Esophagus muscularis mucosa (tissue), 4 donors: Measurements from ENCODE around the gene TSC22D3. TPM values are rescaled to one million over a fixed set of nuclear protein-coding genes. Genes with fewer than 3 reads are reported as not detected.

Experiments used
- DNase-seq: peaks from one replicate; pipeline ENCODE4 v3.0.0-alpha.2; 2017; ENCODE audit errors: extremely low spot score
- H3K27ac ChIP-seq, 4 donors: fragments of 200-600 bp; sonication (generic); replicated peaks in 1 of 4; 1 replicate in 3 of 4; 2 replicates in 1 of 4; pipeline ENCODE4 v1.5.1; 2016 to 2019; ENCODE audit warnings: mild to moderate bottlenecking in 1 of 4
- H3K27me3 ChIP-seq, 4 donors: fragments of 200-600 bp; sonication (generic); one replicate each; pipeline versions ENCODE4 v1.5.1 to v1.6.0; 2016 to 2019
- H3K36me3 ChIP-seq, 4 donors: fragments of 200-600 bp; sonication (generic); one replicate each; pipeline ENCODE4 v1.5.1; 2016 to 2019
- H3K4me1 ChIP-seq, 4 donors: fragments of 200-600 bp; sonication (generic); one replicate each; pipeline ENCODE4 v1.5.1; 2016 to 2019
- H3K4me3 ChIP-seq, 4 donors: fragments of 200-600 bp; sonication (generic); 1 replicate in 2 of 4; 2 replicates in 2 of 4; pipeline ENCODE4 v1.5.1; 2016 to 2019; ENCODE audit warnings: mild to moderate bottlenecking in 4 of 4, moderate library complexity in 1 of 4
- H3K9me3 ChIP-seq, 4 donors: fragments of 200-600 bp; sonication (generic); 1 replicate in 3 of 4; 2 replicates in 1 of 4; pipeline ENCODE4 v1.5.1; 2016 to 2019
- CTCF ChIP-seq, 3 experiments: fragments of 200-600 bp in 2 of 3; fragments of 450-650 bp in 1 of 3; sonication (generic) in 2 of 3; IDR thresholded peaks; one replicate each; pipeline ENCODE4 v1.5.1; 2017 to 2019; ENCODE audit warnings: antibody characterized with exemption in 3 of 3, mild to moderate bottlenecking in 2 of 3, moderate library complexity in 1 of 3
- EP300 ChIP-seq: sonication (generic); formaldehyde crosslinking; IDR thresholded peaks from one replicate; pipeline ENCODE4 v1.6.1; 2017; ENCODE audit warnings: antibody characterized with exemption
- POLR2A ChIP-seq: fragments of 450-650 bp; IDR thresholded peaks from one replicate; pipeline ENCODE4 v1.6.1; 2017; ENCODE audit warnings: antibody characterized with exemption, moderate library complexity, mild to moderate bottlenecking, low read depth
- POLR2AphosphoS5 ChIP-seq, 2 donors: sonication (generic); formaldehyde crosslinking; IDR thresholded peaks; one replicate each; pipeline ENCODE4 v1.6.1; 2017; ENCODE audit warnings: antibody characterized with exemption in 2 of 2
- WGBS: methylation state at CpG from one replicate; pipeline ENCODE4 v1.1.5; 2018; 5-methylcytosine and 5-hydroxymethylcytosine counted together
- intact Hi-C: fragments of 100-400 bp; cut with DNase I; formaldehyde crosslinking; loops from one replicate; pipeline ENCODE4 v1.15.1; 2023
- total RNA-seq, 4 donors: library from RNA; depleted of rRNA; stranded (reverse); fragments of >200 nt; gene quantifications; one replicate each; pipeline versions ENCODE4 v1.1.0 to v1.2.1, GENCODE V29; 2016

The TSC22D3 gene
- total RNA-seq, 4 donors from 2014 or later = 389 to 1,047 (median 786) TPM

GRCh38 chrX:107708762-107709161 is 66.8 kb downstream of the TSC22D3 start:
- DNase-seq = no peak
- WGBS = 55% methylated on average over 2 of the region's 2 CpGs
- peak; percentile 44 to 65 for TF ChIP-seq POLR2AphosphoS5 (IDR thresholded peaks at IDR 0.05)
- no peak for TF ChIP-seq CTCF (IDR thresholded peaks at IDR 0.05)

GRCh38 chrX:107707866-107708265 is 67.7 kb downstream of the TSC22D3 start:
- 80% methylated on average over 9 of the region's 9 CpGs for WGBS
- TF ChIP-seq CTCF (IDR thresholded peaks at IDR 0.05) (no peak), POLR2AphosphoS5 (IDR thresholded peaks at IDR 0.05) (no peak), POLR2A (no peak), EP300 (no peak)
- H3K27ac ChIP-seq = no peak overlapping the region
- H3K36me3 ChIP-seq = no peaks in the 10 kb centered on the region
- H3K27me3 ChIP-seq = no peaks in the 10 kb centered on the region
- no peak overlapping the region for H3K4me3 ChIP-seq
- peaks cover 12 to 34% (median 28%) of the 10 kb centered on the region in 4 donors for H3K4me1 ChIP-seq
- DNase-seq = no peak
- intact Hi-C loops = no loop called here
- H3K9me3 ChIP-seq = no peaks in the 10 kb centered on the region

More at GRCh38 chrX:107708762-107709161, 66.8 kb downstream of the TSC22D3 start:
- Histone ChIP-seq H3K9me3 (no peaks in the 10 kb centered on the region), H3K27ac (peak overlapping the region in 3 of 4 donors; percentile 7 to 22 (median 9)), H3K4me3 (no peak overlapping the region), H3K4me1 (peaks cover 12 to 39% (median 34%) of the 10 kb centered on the region in 4 donors), H3K27me3 (no peaks in the 10 kb centered on the region), H3K36me3 (peaks cover 0 to 5% (median 5%) of the 10 kb centered on the region in 4 donors)
- intact Hi-C loops = no loop called here

GRCh38 chrX:107706309-107706708 is 69.3 kb downstream of the TSC22D3 start:
- Histone ChIP-seq H3K4me3 (no peak overlapping the region), H3K27ac (no peak overlapping the region), H3K27me3 (no peaks in the 10 kb centered on the region), H3K9me3 (no peaks in the 10 kb centered on the region), H3K36me3 (no peaks in the 10 kb centered on the region), H3K4me1 (peaks cover 9 to 23% (median 17%) of the 10 kb centered on the region in 4 donors)
- intact Hi-C loops = no loop called here
- DNase-seq = no peak
- TF ChIP-seq EP300 = no peak
- TF ChIP-seq POLR2A = no peak
- TF ChIP-seq CTCF (IDR thresholded peaks at IDR 0.05) = no peak
- no peak for TF ChIP-seq POLR2AphosphoS5 (IDR thresholded peaks at IDR 0.05)

GRCh38 chrX:107704587-107704986 is 71.0 kb downstream of the TSC22D3 start:
- no peak for DNase-seq
- intact Hi-C loops = no loop called here
- Histone ChIP-seq H3K4me3 (no peak overlapping the region), H3K27me3 (no peaks in the 10 kb centered on the region), H3K9me3 (no peaks in the 10 kb centered on the region), H3K27ac (no peak overlapping the region), H3K4me1 (peaks cover 0 to 25% (median 18%) of the 10 kb centered on the region in 4 donors), H3K36me3 (no peaks in the 10 kb centered on the region)
- TF ChIP-seq POLR2AphosphoS5 (IDR thresholded peaks at IDR 0.05) = no peak
- no peak for TF ChIP-seq EP300
- TF ChIP-seq POLR2A = no peak
- no peak for TF ChIP-seq CTCF (IDR thresholded peaks at IDR 0.05)
- 64% methylated on average over 2 of the region's 2 CpGs for WGBS

GRCh38 chrX:107704181-107704580 is 71.4 kb downstream of the TSC22D3 start:
- Histone ChIP-seq H3K4me1 (peaks cover 0 to 28% (median 20%) of the 10 kb centered on the region in 4 donors), H3K4me3 (no peak overlapping the region), H3K36me3 (no peaks in the 10 kb centered on the region), H3K27ac (no peak overlapping the region), H3K9me3 (no peaks in the 10 kb centered on the region), H3K27me3 (no peaks in the 10 kb centered on the region)
- 68% methylated on average over 4 of the region's 4 CpGs for WGBS
- no peak for DNase-seq
- intact Hi-C loops = no loop called here
- no peak for TF ChIP-seq POLR2A
- TF ChIP-seq EP300 = no peak
- no peak for TF ChIP-seq POLR2AphosphoS5 (IDR thresholded peaks at IDR 0.05)
- TF ChIP-seq CTCF (IDR thresholded peaks at IDR 0.05) = no peak
